HepG2 (cell line): Measurements from ENCODE around the gene APOLD1. TPM values are rescaled to one million over a fixed set of nuclear protein-coding genes. Genes with fewer than 3 reads are reported as not detected.
A peak's percentile ranks its signal among the peaks of the same experiment; 100 is the strongest.

Experiments
- AGO2 ChIP-seq: fragments of 200-400 bp; formaldehyde crosslinking; optimal IDR thresholded peaks from 2 replicates; pipeline ENCODE3; 2017; ENCODE audit warnings: mild to moderate bottlenecking, low read depth, low read length, moderate library complexity
- ARNT2 ChIP-seq: sonication (generic); formaldehyde crosslinking; IDR thresholded peaks from 2 replicates; pipeline ENCODE4 v1.8.0; 2022; ENCODE audit warnings: mild to moderate bottlenecking, low read depth, missing genetic modification reagents, moderate library complexity
- BATF2 ChIP-seq: sonication (generic); formaldehyde crosslinking; IDR thresholded peaks from 2 replicates; pipeline ENCODE4 v1.8.0; 2022; ENCODE audit warnings: mild to moderate bottlenecking, missing genetic modification reagents, moderate library complexity
- CHD2 ChIP-seq: IDR thresholded peaks from 2 replicates; pipeline ENCODE4 v1.6.1; 2011; ENCODE audit warnings: low read depth, low read length, improper control_type of control experiment
- DR1 ChIP-seq: sonication (generic); formaldehyde crosslinking; IDR thresholded peaks from 2 replicates; pipeline ENCODE4 v1.8.0; 2021; ENCODE audit warnings: mild to moderate bottlenecking, missing genetic modification reagents, inconsistent platforms
- FOXO1 ChIP-seq: sonication (generic); formaldehyde crosslinking; IDR thresholded peaks from 2 replicates; pipeline ENCODE4 v1.4.0; 2020; ENCODE audit warnings: missing genetic modification reagents
- GATAD1 ChIP-seq: IDR thresholded peaks from 2 replicates; pipeline ENCODE4 v1.6.1; 2016; ENCODE audit warnings: missing genetic modification reagents, missing compliant biosample characterization
- HHEX ChIP-seq: IDR thresholded peaks from 2 replicates; pipeline ENCODE4 v1.6.1; 2016; ENCODE audit warnings: control low read depth
- KDM5A ChIP-seq: fragments of 200-600 bp; sonication (generic); IDR thresholded peaks from 2 replicates; pipeline ENCODE4 v1.7.0; 2018; ENCODE audit warnings: antibody characterized with exemption, mild to moderate bottlenecking, low read length, borderline replicate concordance
- ZBTB42 ChIP-seq: sonication (generic); formaldehyde crosslinking; IDR thresholded peaks from 2 replicates; pipeline ENCODE4 v1.5.0; 2020; ENCODE audit warnings: mild to moderate bottlenecking, missing genetic modification reagents
- ZEB1 ChIP-seq: IDR thresholded peaks from 2 replicates; pipeline ENCODE4 v1.6.1; 2012; ENCODE audit warnings: mild to moderate bottlenecking, low read depth, inconsistent platforms; ENCODE audit not compliant: insufficient replicate concordance
- ZNF605 ChIP-seq: sonication (generic); formaldehyde crosslinking; IDR thresholded peaks from 2 replicates; pipeline ENCODE4 v1.8.0; 2022; ENCODE audit warnings: mild to moderate bottlenecking, missing genetic modification reagents
- ZNF607 ChIP-seq: sonication (generic); formaldehyde crosslinking; IDR thresholded peaks from 2 replicates; pipeline ENCODE4 v1.5.1; 2020; ENCODE audit warnings: missing genetic modification reagents, mild to moderate bottlenecking, borderline replicate concordance
- ZNF737 ChIP-seq: sonication (generic); formaldehyde crosslinking; IDR thresholded peaks from 2 replicates; pipeline ENCODE4 v1.5.0; 2020; ENCODE audit warnings: missing genetic modification reagents, mild to moderate bottlenecking, borderline replicate concordance
- polyA plus RNA-seq, 8 experiments: library from polyadenylated mRNA; depleted of rRNA in 3 of 8; stranded (reverse) in 7 of 8; unstranded in 1 of 8; fragments of >200 nt; fragmentation: Illumina TruSeq in 4 of 8; extraction: Trizol in 4 of 8; gene quantifications; 2 replicates each; pipeline versions ENCODE4 v1.2.1 to v1.2.3, GENCODE V29; 2011 to 2016; ENCODE audit warnings: low read depth in 4 of 8, missing spikeins in 1 of 8, mixed read lengths in 1 of 8; ENCODE audit not compliant: insufficient read depth in 1 of 8
- total RNA-seq, 5 experiments: library from RNA; depleted of rRNA; stranded (reverse); fragments of >200 nt; fragmentation: Illumina TruSeq; extraction: Trizol; gene quantifications; 2 replicates each; pipeline ENCODE4 v1.2.3, GENCODE V29; 2016; ENCODE audit warnings: low read depth in 1 of 5
- TF ChIP-seq, protein P1 (sequence below): sonication (generic); formaldehyde crosslinking; IDR thresholded peaks from 2 replicates; pipeline ENCODE4 v1.5.0; 2020; ENCODE audit warnings: mild to moderate bottlenecking, missing genetic modification reagents
- TF ChIP-seq, protein P2 (sequence below): IDR thresholded peaks from 2 replicates; pipeline ENCODE4 v1.6.1; 2016; ENCODE audit warnings: control low read depth
- TF ChIP-seq, protein P3 (sequence below): IDR thresholded peaks from 2 replicates; pipeline ENCODE4 v1.6.1; 2016; ENCODE audit warnings: low read depth, missing genetic modification reagents, missing compliant biosample characterization
- TF ChIP-seq, protein P4 (sequence below): fragments of 450-650 bp; IDR thresholded peaks from 2 replicates; pipeline ENCODE4 v1.6.1; 2017

The APOLD1 gene
- total and polyA plus RNA-seq, 2 of the 13 experiments (the other 11 are each of a cell fraction or from before 2014, with no cell fraction given): 0.20 to 0.84 TPM

DNA sequence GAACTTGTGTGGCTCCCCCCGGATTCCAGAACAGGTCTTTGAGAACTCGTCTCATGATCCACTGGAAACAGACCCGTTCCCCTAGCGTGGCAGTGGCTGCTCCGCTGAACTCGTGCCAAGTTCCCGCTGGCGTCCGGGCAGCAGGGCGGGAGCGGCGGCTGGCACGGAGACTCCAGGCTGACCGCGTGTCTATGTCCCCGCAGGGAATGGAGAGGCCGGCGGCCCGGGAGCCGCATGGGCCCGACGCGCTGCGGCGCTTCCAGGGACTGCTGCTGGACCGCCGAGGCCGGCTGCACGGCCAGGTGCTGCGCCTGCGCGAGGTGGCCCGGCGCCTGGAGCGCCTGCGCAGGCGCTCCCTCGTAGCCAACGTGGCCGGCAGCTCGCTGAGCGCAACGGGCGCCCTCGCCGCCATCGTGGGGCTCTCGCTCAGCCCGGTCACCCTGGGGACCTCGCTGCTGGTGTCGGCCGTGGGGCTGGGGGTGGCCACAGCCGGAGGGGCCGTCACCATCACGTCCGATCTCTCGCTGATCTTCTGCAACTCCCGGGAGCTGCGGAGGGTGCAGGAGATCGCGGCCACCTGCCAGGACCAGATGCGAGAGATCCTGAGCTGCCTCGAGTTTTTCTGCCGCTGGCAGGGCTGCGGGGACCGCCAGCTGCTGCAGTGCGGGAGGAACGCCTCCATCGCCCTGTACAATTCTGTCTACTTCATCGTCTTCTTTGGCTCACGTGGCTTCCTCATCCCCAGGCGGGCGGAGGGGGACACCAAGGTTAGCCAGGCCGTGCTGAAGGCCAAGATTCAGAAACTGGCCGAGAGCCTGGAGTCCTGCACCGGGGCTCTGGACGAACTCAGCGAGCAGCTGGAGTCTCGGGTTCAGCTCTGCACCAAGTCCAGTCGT, 1.5 kb downstream of the APOLD1 start (continued):
- peak; percentile 41; the same call in 1 of the 2 replicates for TF ChIP-seq FOXO1 (CRISPR knock-in tag)
- no peak for TF ChIP-seq HHEX
- TF ChIP-seq, protein P1, sequence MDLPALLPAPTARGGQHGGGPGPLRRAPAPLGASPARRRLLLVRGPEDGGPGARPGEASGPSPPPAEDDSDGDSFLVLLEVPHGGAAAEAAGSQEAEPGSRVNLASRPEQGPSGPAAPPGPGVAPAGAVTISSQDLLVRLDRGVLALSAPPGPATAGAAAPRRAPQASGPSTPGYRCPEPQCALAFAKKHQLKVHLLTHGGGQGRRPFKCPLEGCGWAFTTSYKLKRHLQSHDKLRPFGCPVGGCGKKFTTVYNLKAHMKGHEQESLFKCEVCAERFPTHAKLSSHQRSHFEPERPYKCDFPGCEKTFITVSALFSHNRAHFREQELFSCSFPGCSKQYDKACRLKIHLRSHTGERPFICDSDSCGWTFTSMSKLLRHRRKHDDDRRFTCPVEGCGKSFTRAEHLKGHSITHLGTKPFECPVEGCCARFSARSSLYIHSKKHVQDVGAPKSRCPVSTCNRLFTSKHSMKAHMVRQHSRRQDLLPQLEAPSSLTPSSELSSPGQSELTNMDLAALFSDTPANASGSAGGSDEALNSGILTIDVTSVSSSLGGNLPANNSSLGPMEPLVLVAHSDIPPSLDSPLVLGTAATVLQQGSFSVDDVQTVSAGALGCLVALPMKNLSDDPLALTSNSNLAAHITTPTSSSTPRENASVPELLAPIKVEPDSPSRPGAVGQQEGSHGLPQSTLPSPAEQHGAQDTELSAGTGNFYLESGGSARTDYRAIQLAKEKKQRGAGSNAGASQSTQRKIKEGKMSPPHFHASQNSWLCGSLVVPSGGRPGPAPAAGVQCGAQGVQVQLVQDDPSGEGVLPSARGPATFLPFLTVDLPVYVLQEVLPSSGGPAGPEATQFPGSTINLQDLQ (CRISPR knock-in tag): no peak
- peak; percentile 66 for TF ChIP-seq ZNF605
- TF ChIP-seq, protein P2, sequence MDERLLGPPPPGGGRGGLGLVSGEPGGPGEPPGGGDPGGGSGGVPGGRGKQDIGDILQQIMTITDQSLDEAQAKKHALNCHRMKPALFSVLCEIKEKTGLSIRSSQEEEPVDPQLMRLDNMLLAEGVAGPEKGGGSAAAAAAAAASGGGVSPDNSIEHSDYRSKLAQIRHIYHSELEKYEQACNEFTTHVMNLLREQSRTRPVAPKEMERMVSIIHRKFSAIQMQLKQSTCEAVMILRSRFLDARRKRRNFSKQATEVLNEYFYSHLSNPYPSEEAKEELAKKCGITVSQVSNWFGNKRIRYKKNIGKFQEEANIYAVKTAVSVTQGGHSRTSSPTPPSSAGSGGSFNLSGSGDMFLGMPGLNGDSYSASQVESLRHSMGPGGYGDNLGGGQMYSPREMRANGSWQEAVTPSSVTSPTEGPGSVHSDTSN (CRISPR knock-in tag): no peak
- no peak for TF ChIP-seq ZNF737
- TF ChIP-seq GATAD1 (CRISPR knock-in tag): no peak
- TF ChIP-seq ZNF607 (CRISPR knock-in tag): peak; percentile 93
- peak; percentile 40; the same call in 1 of the 2 replicates for TF ChIP-seq DR1 (CRISPR knock-in tag)
- TF ChIP-seq, protein P3, sequence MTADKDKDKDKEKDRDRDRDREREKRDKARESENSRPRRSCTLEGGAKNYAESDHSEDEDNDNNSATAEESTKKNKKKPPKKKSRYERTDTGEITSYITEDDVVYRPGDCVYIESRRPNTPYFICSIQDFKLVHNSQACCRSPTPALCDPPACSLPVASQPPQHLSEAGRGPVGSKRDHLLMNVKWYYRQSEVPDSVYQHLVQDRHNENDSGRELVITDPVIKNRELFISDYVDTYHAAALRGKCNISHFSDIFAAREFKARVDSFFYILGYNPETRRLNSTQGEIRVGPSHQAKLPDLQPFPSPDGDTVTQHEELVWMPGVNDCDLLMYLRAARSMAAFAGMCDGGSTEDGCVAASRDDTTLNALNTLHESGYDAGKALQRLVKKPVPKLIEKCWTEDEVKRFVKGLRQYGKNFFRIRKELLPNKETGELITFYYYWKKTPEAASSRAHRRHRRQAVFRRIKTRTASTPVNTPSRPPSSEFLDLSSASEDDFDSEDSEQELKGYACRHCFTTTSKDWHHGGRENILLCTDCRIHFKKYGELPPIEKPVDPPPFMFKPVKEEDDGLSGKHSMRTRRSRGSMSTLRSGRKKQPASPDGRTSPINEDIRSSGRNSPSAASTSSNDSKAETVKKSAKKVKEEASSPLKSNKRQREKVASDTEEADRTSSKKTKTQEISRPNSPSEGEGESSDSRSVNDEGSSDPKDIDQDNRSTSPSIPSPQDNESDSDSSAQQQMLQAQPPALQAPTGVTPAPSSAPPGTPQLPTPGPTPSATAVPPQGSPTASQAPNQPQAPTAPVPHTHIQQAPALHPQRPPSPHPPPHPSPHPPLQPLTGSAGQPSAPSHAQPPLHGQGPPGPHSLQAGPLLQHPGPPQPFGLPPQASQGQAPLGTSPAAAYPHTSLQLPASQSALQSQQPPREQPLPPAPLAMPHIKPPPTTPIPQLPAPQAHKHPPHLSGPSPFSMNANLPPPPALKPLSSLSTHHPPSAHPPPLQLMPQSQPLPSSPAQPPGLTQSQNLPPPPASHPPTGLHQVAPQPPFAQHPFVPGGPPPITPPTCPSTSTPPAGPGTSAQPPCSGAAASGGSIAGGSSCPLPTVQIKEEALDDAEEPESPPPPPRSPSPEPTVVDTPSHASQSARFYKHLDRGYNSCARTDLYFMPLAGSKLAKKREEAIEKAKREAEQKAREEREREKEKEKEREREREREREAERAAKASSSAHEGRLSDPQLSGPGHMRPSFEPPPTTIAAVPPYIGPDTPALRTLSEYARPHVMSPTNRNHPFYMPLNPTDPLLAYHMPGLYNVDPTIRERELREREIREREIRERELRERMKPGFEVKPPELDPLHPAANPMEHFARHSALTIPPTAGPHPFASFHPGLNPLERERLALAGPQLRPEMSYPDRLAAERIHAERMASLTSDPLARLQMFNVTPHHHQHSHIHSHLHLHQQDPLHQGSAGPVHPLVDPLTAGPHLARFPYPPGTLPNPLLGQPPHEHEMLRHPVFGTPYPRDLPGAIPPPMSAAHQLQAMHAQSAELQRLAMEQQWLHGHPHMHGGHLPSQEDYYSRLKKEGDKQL: no peak
- TF ChIP-seq ZBTB42 (CRISPR knock-in tag): no peak
- TF ChIP-seq, protein P4, sequence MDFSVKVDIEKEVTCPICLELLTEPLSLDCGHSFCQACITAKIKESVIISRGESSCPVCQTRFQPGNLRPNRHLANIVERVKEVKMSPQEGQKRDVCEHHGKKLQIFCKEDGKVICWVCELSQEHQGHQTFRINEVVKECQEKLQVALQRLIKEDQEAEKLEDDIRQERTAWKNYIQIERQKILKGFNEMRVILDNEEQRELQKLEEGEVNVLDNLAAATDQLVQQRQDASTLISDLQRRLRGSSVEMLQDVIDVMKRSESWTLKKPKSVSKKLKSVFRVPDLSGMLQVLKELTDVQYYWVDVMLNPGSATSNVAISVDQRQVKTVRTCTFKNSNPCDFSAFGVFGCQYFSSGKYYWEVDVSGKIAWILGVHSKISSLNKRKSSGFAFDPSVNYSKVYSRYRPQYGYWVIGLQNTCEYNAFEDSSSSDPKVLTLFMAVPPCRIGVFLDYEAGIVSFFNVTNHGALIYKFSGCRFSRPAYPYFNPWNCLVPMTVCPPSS: no peak
- TF ChIP-seq AGO2: no peak
- TF ChIP-seq ARNT2 (CRISPR knock-in tag): peak; percentile 86
- TF ChIP-seq KDM5A: no peak
- TF ChIP-seq BATF2 (CRISPR knock-in tag): peak; percentile 92; the same call in 1 of the 2 replicates
- no peak for TF ChIP-seq ZEB1
- no peak for TF ChIP-seq CHD2
